ENCODE measurements around the gene WDR64. TPM values are rescaled to one million over a fixed set of nuclear protein-coding genes. Genes with fewer than 3 reads are reported as not detected.

WDR64 gene
- total and polyA plus RNA-seq, 12 donors: 0.11 to 0.24 (median 0.12) TPM; not detected in 8

- 83 to 93% (median 90%) methylated on average over 2 of the region's 2 CpGs for WGBS, 4 donors
- Histone ChIP-seq H3K4me1 (replicated peaks in 1 of 2) (peaks cover 0 to 6% of the 10 kb centered on the region in 2 donors), H3K27ac (no peak overlapping the region), H3K9me3 (replicated peaks in 1 of 3) (no peaks in the 10 kb centered on the region), H3K36me3 (replicated peaks in 1 of 2) (no peaks in the 10 kb centered on the region), H3K27me3 (no peaks in the 10 kb centered on the region), H3K4me3 (no peak overlapping the region)
- DNase-seq: no peak
- intact Hi-C loops (cut with DNase I): no loop called here
- TF ChIP-seq POLR2A (IDR thresholded peaks at IDR 0.05): no peak
- no peak for TF ChIP-seq CTCF (IDR thresholded peaks at IDR 0.05)
These were observed 190.5 kb downstream of the WDR64 start for GRCh38 chr1:241842565-241842964.

GRCh38 chr1:241844593-241844992, 192.5 kb downstream of the WDR64 start:
- no peaks in the 10 kb centered on the region for H3K9me3 ChIP-seq (replicated peaks in 1 of 3)
- H3K27me3 ChIP-seq: no peaks in the 10 kb centered on the region
- no peak overlapping the region for H3K4me3 ChIP-seq
- H3K4me1 ChIP-seq (replicated peaks in 1 of 2): peaks cover 5 to 11% of the 10 kb centered on the region in 2 donors
- TF ChIP-seq POLR2A (IDR thresholded peaks at IDR 0.05): no peak
- TF ChIP-seq CTCF (IDR thresholded peaks at IDR 0.05): no peak
- no peak for DNase-seq
- WGBS, 4 donors: 84 to 88% (median 86%) methylated on average over 6 of the region's 6 CpGs
- intact Hi-C loops (cut with DNase I): no loop called here
- H3K36me3 ChIP-seq (replicated peaks in 1 of 2): no peaks in the 10 kb centered on the region
- no peak overlapping the region for H3K27ac ChIP-seq

DNA sequence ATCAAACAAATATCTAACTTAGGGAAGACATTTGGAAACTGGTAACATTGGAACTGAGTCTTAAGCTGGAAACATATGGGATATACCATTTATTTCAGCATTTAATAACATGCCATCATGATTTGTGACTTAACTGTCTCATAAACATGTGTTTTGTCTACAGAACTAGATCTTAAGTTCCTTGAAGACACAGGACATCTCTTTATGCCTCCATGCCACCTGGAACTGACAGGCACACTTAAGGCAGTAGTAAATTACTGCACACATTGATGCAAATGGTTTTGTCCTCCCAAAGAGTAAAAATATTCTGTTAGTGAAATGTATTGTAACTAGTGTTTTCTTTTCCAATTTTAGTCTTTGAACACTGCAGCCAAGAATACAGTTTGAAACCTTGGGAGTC, 194.3 kb downstream of the WDR64 start:
- no peak for DNase-seq
- H3K27ac ChIP-seq: no peak overlapping the region
- intact Hi-C loops (cut with DNase I): no loop called here
- H3K4me3 ChIP-seq: no peak overlapping the region
- H3K4me1 ChIP-seq (replicated peaks in 1 of 2): peaks cover 5 to 11% of the 10 kb centered on the region in 2 donors
- no peaks in the 10 kb centered on the region for H3K9me3 ChIP-seq (replicated peaks in 1 of 3)
- H3K36me3 ChIP-seq (replicated peaks in 1 of 2): no peaks in the 10 kb centered on the region
- no peaks in the 10 kb centered on the region for H3K27me3 ChIP-seq
- TF ChIP-seq POLR2A (IDR thresholded peaks at IDR 0.05): no peak

- DNase-seq: no peak
- Histone ChIP-seq H3K27me3 (no peaks in the 10 kb centered on the region), H3K36me3 (replicated peaks in 1 of 2) (no peaks in the 10 kb centered on the region), H3K9me3 (replicated peaks in 1 of 3) (no peaks in the 10 kb centered on the region), H3K27ac (peak overlapping the region in 3 of 5 donors; percentile 91 to 98 (median 94)), H3K4me1 (replicated peaks in 1 of 2) (peaks cover 5 to 11% of the 10 kb centered on the region in 2 donors), H3K4me3 (peak overlapping the region in 2 of 4 donors; percentile 65 to 87)
- intact Hi-C loops (cut with DNase I): no loop called here
- TF ChIP-seq POLR2A (IDR thresholded peaks at IDR 0.05): no peak
- no peak for TF ChIP-seq CTCF (IDR thresholded peaks at IDR 0.05)
- WGBS, 4 donors: 81 to 89% (median 84%) methylated on average over 4 of the region's 4 CpGs
These were observed 194.9 kb downstream of the WDR64 start for GRCh38 chr1:241846862-241847539.

- DNase-seq: no peak
- no peaks in the 10 kb centered on the region for H3K9me3 ChIP-seq (replicated peaks in 1 of 3)
- WGBS, 4 donors: 4 to 8% (median 6%) methylated on average over 6 of the region's 6 CpGs
- no peaks in the 10 kb centered on the region for H3K27me3 ChIP-seq
- intact Hi-C loops (cut with DNase I): no loop called here
- H3K36me3 ChIP-seq (replicated peaks in 1 of 2): no peaks in the 10 kb centered on the region
- TF ChIP-seq POLR2A (IDR thresholded peaks at IDR 0.05) (no peak), CTCF (IDR thresholded peaks at IDR 0.05) (no peak)
- peak overlapping the region in 4 of 5 donors; percentile 91 to 99 (median 96) for H3K27ac ChIP-seq
- H3K4me1 ChIP-seq (replicated peaks in 1 of 2): peaks cover 5 to 11% of the 10 kb centered on the region in 2 donors
- peak overlapping the region in 3 of 4 donors; percentile 65 to 99 (median 87) for H3K4me3 ChIP-seq
These were observed 195.4 kb downstream of the WDR64 start for GRCh38 chr1:241847540-241847795.
